ENCODE results near the gene NPFFR1.
"Not testable (repeated sequence)": the region's sequence is repeated elsewhere in the genome, so short reads cannot be mapped to it uniquely, and the experiment has no call there.

The NPFFR1 gene

DNA sequence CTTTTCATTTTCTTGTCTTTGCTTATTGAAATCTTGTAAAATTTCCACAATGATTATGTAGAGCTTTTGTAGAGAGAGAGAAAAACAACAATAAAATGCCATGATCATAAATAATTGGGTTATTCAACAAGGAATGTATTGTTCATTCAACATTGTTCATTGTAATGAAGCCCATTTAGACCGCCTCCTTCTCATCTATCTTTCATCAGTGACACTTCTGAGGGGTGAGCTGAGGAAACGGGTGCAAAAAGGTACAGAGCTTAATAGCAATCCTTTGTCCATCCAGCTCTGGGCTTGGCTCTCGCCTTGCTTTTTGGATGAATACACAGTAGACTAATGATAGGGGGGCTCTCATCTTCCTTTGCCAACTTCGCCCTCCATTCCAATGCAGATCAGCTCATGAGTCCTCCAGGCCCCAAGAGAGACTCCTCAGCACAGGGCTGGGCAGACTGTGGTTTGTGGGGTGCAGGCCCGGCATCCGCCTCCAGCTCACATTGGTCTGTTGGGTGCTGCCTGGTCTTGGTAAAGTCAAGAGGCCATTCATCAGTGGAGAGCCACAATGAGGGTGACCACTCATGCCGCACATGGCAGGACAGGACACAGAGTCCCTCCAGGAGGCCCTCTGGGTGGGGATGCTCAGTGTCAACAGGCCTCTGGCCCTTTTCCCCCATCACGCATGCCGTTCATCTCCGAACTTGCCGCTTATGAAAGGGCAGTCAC, 32.7 kb downstream of the NPFFR1 start:
- no peak for DNase-seq (ENCODE audit: low spot score)
- in situ Hi-C loops (cut with MboI; ENCODE audit: low sequenced_read_pairs, unreplicated experiment), result no loop called here
- TF ChIP-seq, protein P1, sequence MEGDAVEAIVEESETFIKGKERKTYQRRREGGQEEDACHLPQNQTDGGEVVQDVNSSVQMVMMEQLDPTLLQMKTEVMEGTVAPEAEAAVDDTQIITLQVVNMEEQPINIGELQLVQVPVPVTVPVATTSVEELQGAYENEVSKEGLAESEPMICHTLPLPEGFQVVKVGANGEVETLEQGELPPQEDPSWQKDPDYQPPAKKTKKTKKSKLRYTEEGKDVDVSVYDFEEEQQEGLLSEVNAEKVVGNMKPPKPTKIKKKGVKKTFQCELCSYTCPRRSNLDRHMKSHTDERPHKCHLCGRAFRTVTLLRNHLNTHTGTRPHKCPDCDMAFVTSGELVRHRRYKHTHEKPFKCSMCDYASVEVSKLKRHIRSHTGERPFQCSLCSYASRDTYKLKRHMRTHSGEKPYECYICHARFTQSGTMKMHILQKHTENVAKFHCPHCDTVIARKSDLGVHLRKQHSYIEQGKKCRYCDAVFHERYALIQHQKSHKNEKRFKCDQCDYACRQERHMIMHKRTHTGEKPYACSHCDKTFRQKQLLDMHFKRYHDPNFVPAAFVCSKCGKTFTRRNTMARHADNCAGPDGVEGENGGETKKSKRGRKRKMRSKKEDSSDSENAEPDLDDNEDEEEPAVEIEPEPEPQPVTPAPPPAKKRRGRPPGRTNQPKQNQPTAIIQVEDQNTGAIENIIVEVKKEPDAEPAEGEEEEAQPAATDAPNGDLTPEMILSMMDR (IDR thresholded peaks at IDR 0.05; ENCODE audit: borderline replicate concordance, control extremely low read depth, extremely low read depth, insufficient read depth, missing control alignments), result no peak

DNA sequence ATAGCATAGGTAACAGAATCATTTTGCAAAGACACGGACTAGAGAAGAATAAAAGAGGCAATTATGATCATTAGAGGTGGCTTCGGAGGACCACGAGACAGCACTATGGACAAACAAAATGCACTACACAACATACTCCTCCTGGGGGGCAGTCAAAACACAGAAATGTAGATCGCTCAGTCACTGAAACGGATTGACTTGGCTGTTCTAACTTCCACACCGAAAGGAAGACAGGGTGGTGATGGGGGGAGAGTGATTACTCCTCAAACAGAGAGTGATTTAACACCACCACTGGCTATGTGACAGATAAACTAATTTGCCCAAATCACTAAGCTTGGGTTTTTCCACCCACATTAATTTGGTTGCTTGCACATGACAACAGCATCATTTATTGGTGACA, 36.4 kb downstream of the NPFFR1 start:
- TF ChIP-seq, protein P1 (IDR thresholded peaks at IDR 0.05; ENCODE audit: borderline replicate concordance, control extremely low read depth, extremely low read depth, insufficient read depth, missing control alignments), result no peak
- no peak for DNase-seq (ENCODE audit: low spot score)
- in situ Hi-C loops (cut with MboI; ENCODE audit: low sequenced_read_pairs, unreplicated experiment), result no loop called here

DNA sequence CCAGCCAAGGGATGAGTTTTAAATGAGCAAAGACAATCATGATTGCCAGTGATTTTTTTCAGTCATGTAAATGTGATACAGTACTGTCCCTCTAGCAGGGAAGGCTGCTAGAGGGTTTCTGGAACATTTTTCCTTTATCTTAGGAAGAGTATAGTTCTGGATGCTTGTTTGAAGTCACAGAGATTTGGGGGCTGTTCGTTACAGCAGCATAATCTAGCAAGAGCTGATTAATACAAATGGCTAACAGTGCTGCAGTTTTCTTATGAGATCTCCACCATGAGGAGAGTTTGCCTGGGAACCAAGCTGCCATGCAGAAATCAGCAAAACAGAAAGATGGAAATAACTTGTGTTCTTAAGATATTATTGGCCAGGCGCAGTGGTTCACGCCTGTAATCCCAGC, 42.7 kb downstream of the NPFFR1 start:
- TF ChIP-seq, protein P1 (IDR thresholded peaks at IDR 0.05; ENCODE audit: borderline replicate concordance, control extremely low read depth, extremely low read depth, insufficient read depth, missing control alignments), result no peak
- in situ Hi-C loops (cut with MboI; ENCODE audit: low sequenced_read_pairs, unreplicated experiment), result no loop called here
- DNase-seq (ENCODE audit: low spot score), result no peak

DNA sequence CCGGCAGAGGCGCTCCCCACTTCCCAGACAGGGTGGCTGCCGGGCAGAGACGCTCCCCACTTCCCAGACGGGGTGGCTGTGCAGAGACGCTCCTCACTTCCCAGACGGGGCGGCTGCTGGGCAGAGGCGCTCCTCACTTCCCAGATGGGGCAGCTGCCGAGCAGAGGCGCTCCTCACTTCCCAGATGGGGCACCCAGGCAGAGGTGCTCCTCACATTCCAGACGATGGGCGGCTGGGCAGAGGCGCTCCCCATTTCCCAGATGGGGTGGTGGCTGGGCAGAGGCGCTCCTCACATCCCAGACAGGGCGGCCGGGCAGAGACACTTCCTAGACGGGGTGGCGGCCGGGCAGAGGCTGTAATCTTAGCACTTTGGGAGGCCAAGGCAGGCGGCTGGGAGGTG, 43.8 kb downstream of the NPFFR1 start:
- DNase-seq (ENCODE audit: low spot score); in situ Hi-C loops (cut with MboI; ENCODE audit: low sequenced_read_pairs, unreplicated experiment): not testable (repeated sequence)

DNA sequence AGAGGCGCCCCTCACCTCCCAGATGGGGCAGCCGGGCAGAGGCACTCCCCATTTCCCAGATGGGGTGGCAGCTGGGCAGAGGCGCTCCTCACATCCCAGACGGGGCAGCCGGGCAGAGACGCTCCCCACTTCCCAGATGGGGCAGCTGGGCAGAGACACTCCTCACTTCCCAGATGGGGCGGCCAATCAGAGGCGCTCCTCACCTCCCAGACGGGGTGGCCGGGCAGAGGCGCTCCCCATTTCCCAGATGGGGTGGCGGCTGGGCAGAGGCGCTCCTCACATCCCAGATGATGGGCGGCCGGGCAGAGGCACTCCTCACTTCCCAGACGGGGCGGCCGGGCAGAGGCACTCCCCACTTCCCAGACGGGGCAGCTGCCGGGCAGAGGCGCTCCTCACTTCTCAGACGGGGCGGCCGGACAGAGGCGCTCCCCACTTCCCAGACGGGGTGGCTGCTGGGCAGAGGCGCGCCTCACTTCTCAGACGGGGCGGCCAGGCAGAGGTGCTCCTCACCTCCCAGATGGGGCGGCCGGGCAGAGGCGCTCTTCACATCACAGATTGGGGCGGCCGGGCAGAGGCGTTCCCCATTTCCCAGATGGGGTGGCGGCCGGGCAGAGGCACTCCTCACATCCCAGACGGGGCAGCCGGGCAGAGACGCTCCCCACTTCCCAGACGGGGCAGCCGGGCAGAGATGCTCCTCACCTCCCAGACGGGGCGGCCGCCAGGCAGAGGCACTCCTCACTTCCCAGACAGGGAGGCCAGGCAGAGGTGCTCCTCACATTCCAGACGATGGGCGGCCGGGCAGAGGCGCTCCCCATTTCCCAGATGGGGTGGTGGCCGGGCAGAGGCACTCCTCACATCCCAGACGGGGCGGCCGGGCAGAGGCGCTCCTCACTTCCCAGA, 44.5 kb downstream of the NPFFR1 start:
- DNase-seq (ENCODE audit: low spot score); in situ Hi-C loops (cut with MboI; ENCODE audit: low sequenced_read_pairs, unreplicated experiment): not testable (repeated sequence)

DNA sequence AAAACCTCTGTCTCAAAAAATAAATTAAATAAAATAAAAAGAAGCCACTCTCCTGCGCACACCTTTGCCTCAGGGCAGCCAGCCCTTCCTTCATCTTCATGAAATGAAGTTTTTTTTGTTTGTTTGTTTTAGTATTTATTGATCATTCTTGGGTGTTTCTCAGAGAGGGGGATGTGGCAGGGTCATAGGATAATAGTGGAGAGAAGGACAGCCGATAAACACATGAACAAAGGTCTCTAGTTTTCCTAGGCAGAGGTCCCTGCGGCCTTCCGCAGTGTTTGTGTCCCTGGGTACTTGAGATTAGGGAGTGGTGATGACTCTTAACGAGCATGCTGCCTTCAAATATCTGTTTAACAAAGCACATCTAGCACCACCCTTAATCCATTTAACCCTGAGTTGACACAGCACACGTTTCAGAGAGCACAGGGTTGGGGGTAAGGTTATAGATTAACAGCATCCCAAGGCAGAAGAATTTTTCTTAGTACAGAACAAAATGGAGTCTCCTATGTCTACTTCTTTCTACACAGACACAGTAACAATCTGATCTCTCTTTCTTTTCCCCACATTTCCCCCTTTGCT, 45.8 kb downstream of the NPFFR1 start:
- DNase-seq (ENCODE audit: low spot score); in situ Hi-C loops (cut with MboI; ENCODE audit: low sequenced_read_pairs, unreplicated experiment): not testable (repeated sequence)

DNA sequence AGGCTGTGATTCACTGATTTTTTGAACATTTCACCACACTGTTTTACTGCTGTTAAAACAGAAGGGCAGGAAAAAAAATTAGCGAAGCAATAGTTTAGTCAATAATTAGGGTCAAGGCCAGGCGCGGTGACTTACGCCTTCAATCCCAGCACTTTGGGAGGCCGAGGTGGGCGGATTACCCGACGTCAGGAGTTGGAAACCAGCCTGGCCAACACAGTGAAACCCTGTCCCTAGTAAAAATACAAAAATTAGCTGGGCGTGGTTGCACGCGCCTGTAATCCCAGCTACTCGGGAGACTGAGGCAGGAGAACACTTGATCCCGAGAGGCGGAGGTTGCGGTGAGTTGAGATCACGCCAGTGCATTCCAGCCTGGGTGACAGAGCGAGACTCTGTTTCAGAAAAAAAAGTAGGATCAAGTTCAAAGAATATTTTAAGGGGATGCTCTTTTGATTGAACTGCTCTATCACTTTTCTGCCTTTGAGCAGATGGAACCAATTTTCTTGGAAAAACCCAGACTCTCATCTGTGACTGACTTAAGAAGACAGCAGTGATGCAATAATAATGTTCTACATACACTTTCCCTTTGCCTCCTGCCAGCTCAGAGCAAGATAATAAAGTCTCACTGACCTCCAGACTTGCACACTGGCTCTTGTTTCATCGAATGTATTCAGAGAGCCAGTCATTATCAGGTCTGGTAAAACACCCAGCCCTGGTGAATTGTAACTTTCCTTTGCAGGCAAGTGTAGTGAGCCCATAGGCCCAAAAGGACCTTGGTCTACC, 48.9 kb downstream of the NPFFR1 start:
- in situ Hi-C loops (cut with MboI; ENCODE audit: low sequenced_read_pairs, unreplicated experiment), result no loop called here
- no peak for DNase-seq (ENCODE audit: low spot score)
- TF ChIP-seq, protein P1 (IDR thresholded peaks at IDR 0.05; ENCODE audit: borderline replicate concordance, control extremely low read depth, extremely low read depth, insufficient read depth, missing control alignments), result no peak
